Measurements from ENCODE around the gene APOBEC2. TPM values are rescaled to one million over a fixed set of nuclear protein-coding genes. Genes with fewer than 3 reads are reported as not detected.

The APOBEC2 gene
- total and polyA plus RNA-seq, 9 of the 15 experiments (the other 6 are each of a cell fraction or from before 2014, with no cell fraction given) = 0.25 to 1.6 TPM; not detected in 7

DNA sequence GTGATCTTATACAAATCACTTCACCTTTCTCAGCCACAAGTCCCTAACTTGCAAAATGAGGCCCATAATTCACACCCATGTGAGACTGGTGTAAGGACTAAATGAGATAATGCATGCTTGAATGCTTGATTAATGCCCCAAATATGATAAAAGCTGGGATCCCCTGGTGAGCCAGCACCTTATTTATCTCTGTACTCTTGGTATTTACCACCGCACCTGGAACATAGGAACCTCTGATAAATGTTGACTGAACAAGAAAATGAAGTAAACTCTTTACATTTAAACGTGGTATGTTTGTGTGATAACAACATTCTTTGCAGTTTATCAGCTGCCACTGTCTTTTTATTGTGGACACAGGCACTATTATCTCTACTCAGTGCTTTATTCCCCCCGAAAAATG is 2.5 kb upstream of the APOBEC2 start:
- no peak for DNase-seq (ENCODE audit: extremely low read depth in 1 of 4, low spot score in 3 of 4)
- Histone ChIP-seq H3K9me1 (ENCODE audit: control insufficient read depth, insufficient read depth, low read length) (no peaks in the 10 kb centered on the region), H2AFZ (ENCODE audit: low read depth, low read length) (no peak overlapping the region), H3K27me3 (ENCODE audit: control insufficient read depth in 2 of 2, insufficient read depth in 2 of 2, low read length in 2 of 2) (no peaks in the 10 kb centered on the region), H3K4me2 (ENCODE audit: insufficient read depth, low read length) (no peak overlapping the region), H3K79me2 (ENCODE audit: control insufficient read depth, insufficient read depth, low read length) (no peaks in the 10 kb centered on the region), H3K27ac (ENCODE audit: extremely low read depth, low read depth, low read length) (no peak overlapping the region), H3K9ac (ENCODE audit: insufficient read depth in 1 of 2, low read depth in 2 of 2, low read length in 2 of 2) (no peak overlapping the region), H3K9me3 (replicated peaks; ENCODE audit: control insufficient read depth, insufficient read depth, low read depth, low read length) (no peaks in the 10 kb centered on the region), H3K4me1 (replicated peaks in 1 of 2; ENCODE audit: control insufficient read depth in 2 of 2, insufficient read depth in 2 of 2, low read length in 2 of 2) (peaks cover 4 to 12% of the 10 kb centered on the region in 2 experiments), H3K36me3 (ENCODE audit: control insufficient read depth, insufficient read depth, low read length) (no peaks in the 10 kb centered on the region), H4K20me1 (replicated peaks; ENCODE audit: control insufficient read depth, insufficient read depth, low read length) (peaks cover 4% of the 10 kb centered on the region; the same call in 1 of the 2 replicates), H3K4me3 (no peak overlapping the region)
- intact Hi-C loops (cut with micrococcal nuclease) = no loop called here
- no peak for ATAC-seq
- ChIA-PET POLR2A (interaction anchor here (1.0 kb wide), 1 partner anchor 8 kb away, joined by 3 read pairs; the partner anchor contains the start of gene TSPO2), CTCF (ENCODE audit: low intra/inter-chr PET ratio) (interaction anchor here (0.6 kb wide), 1 partner anchor 11 kb away, joined by 3 read pairs; no protein-coding TSS in a partner anchor)
- 17% methylated on average over 3 of the region's 3 CpGs for WGBS (ENCODE audit: insufficient coverage, low coverage, missing lambda C conversion rate)
- TF ChIP-seq CBFA2T2 (conservative IDR thresholded peaks at IDR 0.05) (0 out of 2 replicates have a peak, but pooled peaks have one; percentile 10), CUX1 (CRISPR knock-in tag; IDR thresholded peaks at IDR 0.05) (no peak), CBFA2T3 (IDR thresholded peaks at IDR 0.05) (0 out of 2 replicates have a peak, but pooled peaks have one; percentile 18)
- FAIRE-seq = no peak
- no TSS peak for BruUV-seq (replicated peaks)
- in situ Hi-C loops (cut with MboI) = no loop called here

Measured in K562 (cell line).